H9 (cell line): ENCODE measurements around the gene FGF4. TPM values are rescaled to one million over a fixed set of nuclear protein-coding genes. Genes with fewer than 3 reads are reported as not detected.

Experiments used
- DNase-seq: peaks from one replicate; pipeline ENCODE4 v3.0.0-alpha.2; 2017
- H2AFZ ChIP-seq: one replicate; pipeline ENCODE4 v1.6.1; 2013; ENCODE audit warnings: mild to moderate bottlenecking, low read length, control low read depth, moderate library complexity
- H2AK5ac ChIP-seq: 2 replicates; pipeline ENCODE4 v1.6.1; 2013; ENCODE audit warnings: low read length, control low read depth, mixed read lengths; ENCODE audit not compliant: insufficient read length
- H2BK120ac ChIP-seq: one replicate; pipeline ENCODE4 v1.6.1; 2013; ENCODE audit warnings: low read depth, mild to moderate bottlenecking, low read length, control low read depth, inconsistent platforms; ENCODE audit not compliant: poor library complexity, severe bottlenecking
- H2BK12ac ChIP-seq: 2 replicates; pipeline ENCODE4 v1.6.1; 2013; ENCODE audit warnings: low read length, control low read depth, mixed read lengths, low read depth; ENCODE audit not compliant: insufficient read length
- H2BK15ac ChIP-seq: 2 replicates; pipeline ENCODE4 v1.6.1; 2013; ENCODE audit warnings: low read depth, low read length, control low read depth
- H2BK20ac ChIP-seq: one replicate; pipeline ENCODE4 v1.6.1; 2013; ENCODE audit warnings: low read depth, mild to moderate bottlenecking, low read length, control low read depth, inconsistent platforms; ENCODE audit not compliant: poor library complexity, severe bottlenecking
- H2BK5ac ChIP-seq: 2 replicates; pipeline ENCODE4 v1.6.1; 2013; ENCODE audit warnings: low read length, control low read depth, mixed read lengths; ENCODE audit not compliant: insufficient read length
- H3K14ac ChIP-seq: 2 replicates; pipeline ENCODE4 v1.6.1; 2013; ENCODE audit warnings: low read length, control low read depth; ENCODE audit not compliant: insufficient read depth
- H3K18ac ChIP-seq: 2 replicates; pipeline ENCODE4 v1.6.1; 2013; ENCODE audit warnings: low read depth, mild to moderate bottlenecking, mixed read lengths, low read length, control low read depth; ENCODE audit not compliant: insufficient read length
- H3K23ac ChIP-seq: 2 replicates; pipeline ENCODE4 v1.6.1; 2013; ENCODE audit warnings: low read length, control low read depth, mixed read lengths, low read depth; ENCODE audit not compliant: insufficient read length
- H3K23me2 ChIP-seq: 2 replicates; pipeline ENCODE4 v1.6.1; 2013; ENCODE audit warnings: low read depth, mild to moderate bottlenecking, mixed read lengths, low read length, control low read depth; ENCODE audit not compliant: insufficient read length, poor library complexity, severe bottlenecking
- H3K27ac ChIP-seq: 2 replicates; pipeline ENCODE4 v1.5.1; 2013; ENCODE audit warnings: low read length, control low read depth, mixed read lengths, low read depth; ENCODE audit not compliant: insufficient read length
- H3K27me3 ChIP-seq: 2 replicates; pipeline ENCODE4 v1.6.1; 2013; ENCODE audit warnings: low read length, control low read depth, inconsistent platforms; ENCODE audit not compliant: insufficient read depth
- H3K4ac ChIP-seq: 2 replicates; pipeline ENCODE4 v1.6.1; 2013; ENCODE audit warnings: low read depth, mild to moderate bottlenecking, control low read depth, inconsistent platforms, low read length, moderate library complexity
- H3K4me1 ChIP-seq: 2 replicates; pipeline ENCODE4 v1.6.1; 2013; ENCODE audit warnings: low read length, control low read depth, inconsistent platforms; ENCODE audit not compliant: insufficient read depth
- H3K4me2 ChIP-seq: 2 replicates; pipeline ENCODE4 v1.6.1; 2013; ENCODE audit warnings: low read length, control low read depth, mixed read lengths; ENCODE audit not compliant: insufficient read length, insufficient read depth
- H3K56ac ChIP-seq: 2 replicates; pipeline ENCODE4 v1.6.1; 2013; ENCODE audit warnings: low read depth, mild to moderate bottlenecking, mixed read lengths, low read length, control low read depth; ENCODE audit not compliant: insufficient read length
- H3K79me1 ChIP-seq: 2 replicates; pipeline ENCODE4 v1.6.1; 2013; ENCODE audit warnings: low read depth, mild to moderate bottlenecking, moderate library complexity, low read length, control low read depth, inconsistent platforms; ENCODE audit not compliant: insufficient read depth, poor library complexity, severe bottlenecking
- H3K79me2 ChIP-seq: 2 replicates; pipeline ENCODE4 v1.6.1; 2013; ENCODE audit warnings: low read length, control low read depth, inconsistent platforms; ENCODE audit not compliant: insufficient read depth
- H3K9ac ChIP-seq: 2 replicates; pipeline ENCODE4 v1.6.1; 2013; ENCODE audit warnings: low read length, control low read depth, mixed read lengths; ENCODE audit not compliant: insufficient read length; ENCODE audit errors: extremely low read depth
- H3K9me3 ChIP-seq: one replicate; pipeline ENCODE4 v1.6.1; 2013; ENCODE audit warnings: low read depth, low read length, inconsistent platforms; ENCODE audit not compliant: control insufficient read depth
- H3T11ph ChIP-seq: one replicate; pipeline ENCODE4 v1.6.1; 2013; ENCODE audit warnings: mild to moderate bottlenecking, low read length, control low read depth, inconsistent platforms
- H4K20me1 ChIP-seq: one replicate; pipeline ENCODE4 v1.6.1; 2013; ENCODE audit not compliant: control insufficient read depth, insufficient read length, insufficient read depth
- H4K5ac ChIP-seq: 2 replicates; pipeline ENCODE4 v1.6.1; 2013; ENCODE audit warnings: low read depth, mild to moderate bottlenecking, mixed read lengths, low read length, control low read depth; ENCODE audit not compliant: insufficient read length
- H4K8ac ChIP-seq: replicated peaks from 2 replicates; pipeline ENCODE4 v1.6.1; 2013; ENCODE audit warnings: low read length, control low read depth, mixed read lengths, low read depth; ENCODE audit not compliant: insufficient read length
- H4K91ac ChIP-seq: 2 replicates; pipeline ENCODE4 v1.6.1; 2013; ENCODE audit warnings: low read depth, mild to moderate bottlenecking, moderate library complexity, mixed read lengths, low read length, control low read depth; ENCODE audit not compliant: insufficient read length
- H3K27ac Mint-ChIP-seq, 3 experiments: 2 replicates in 2 of 3; 3 replicates in 1 of 3; pipeline ENCODE4 v1.8.0; 2020 to 2021; ENCODE audit warnings: mixed read lengths in 3 of 3, mild to moderate bottlenecking in 1 of 3, moderate library complexity in 1 of 3
- H3K27me3 Mint-ChIP-seq: 2 replicates; pipeline ENCODE4 v1.8.0; 2021; ENCODE audit warnings: low read depth, mild to moderate bottlenecking, moderate library complexity, mixed read lengths
- H3K36me3 Mint-ChIP-seq, 3 experiments: 2 replicates in 2 of 3; 3 replicates in 1 of 3; pipeline ENCODE4 v1.8.0; 2020 to 2021; ENCODE audit warnings: low read depth in 3 of 3, mixed read lengths in 3 of 3; ENCODE audit not compliant: insufficient read depth in 1 of 3
- H3K4me1 Mint-ChIP-seq, 2 experiments: 2 replicates each; pipeline ENCODE4 v1.8.0; 2020; ENCODE audit warnings: mixed read lengths in 2 of 2
- H3K4me3 Mint-ChIP-seq, 2 experiments: 2 replicates in 1 of 2; 3 replicates in 1 of 2; pipeline ENCODE4 v1.8.0; 2020 to 2021; ENCODE audit warnings: mild to moderate bottlenecking in 2 of 2, mixed read lengths in 2 of 2, moderate library complexity in 1 of 2
- H3K9me3 Mint-ChIP-seq, 2 experiments: 2 replicates in 1 of 2; 3 replicates in 1 of 2; pipeline ENCODE4 v1.8.0; 2020; ENCODE audit warnings: mild to moderate bottlenecking in 2 of 2, mixed read lengths in 2 of 2, moderate library complexity in 1 of 2
- CTCF ChIP-seq: fragments of 200-600 bp; sonication (generic); conservative IDR thresholded peaks from 3 replicates; pipeline ENCODE4 v1.8.0; 2021; ENCODE audit warnings: antibody characterized with exemption, mild to moderate bottlenecking
- WGBS: extraction: QIAGEN DNeasy Blood & Tissue Kit; methylation state at CpG from one replicate; pipeline ENCODE4 v1.1.7; 2013; ENCODE audit warnings: missing lambda C conversion rate, low lambda C conversion rate, mixed read lengths; ENCODE audit not compliant: insufficient read length; ENCODE audit errors: extremely low coverage; 5-methylcytosine and 5-hydroxymethylcytosine counted together
- total RNA-seq: library from RNA; stranded (reverse); gene quantifications from 2 replicates; pipeline ENCODE4 v1.2.1, GENCODE V29; 2021

FGF4 gene
- total RNA-seq, 1 experiment from 2014 or later, result 0.68 TPM

GRCh38 chr11:69781241-69781640 lies 6.1 kb upstream of the FGF4 start:
- Mint-ChIP-seq H3K4me1 (peaks cover 2 to 4% of the 10 kb centered on the region in 2 experiments; a peak in 2 of 4 replicates), H3K4me3 (no peak overlapping the region), H3K9me3 (no peaks in the 10 kb centered on the region), H3K27me3 (peaks cover 36% of the 10 kb centered on the region), H3K36me3 (no peaks in the 10 kb centered on the region), H3K27ac (no peak overlapping the region)
- H3K4ac ChIP-seq, result no peak overlapping the region
- H3K79me1 ChIP-seq, result no peaks in the 10 kb centered on the region
- no peak overlapping the region for H4K91ac ChIP-seq
- no peak overlapping the region for H2AK5ac ChIP-seq
- no peaks in the 10 kb centered on the region for H3K9me3 ChIP-seq
- H3K23ac ChIP-seq, result no peak overlapping the region
- H3K18ac ChIP-seq, result no peak overlapping the region
- no peak overlapping the region for H2BK15ac ChIP-seq
- H2AFZ ChIP-seq, result no peak overlapping the region
- no peak overlapping the region for H3K4me2 ChIP-seq
- no peak overlapping the region for H3K9ac ChIP-seq
- H4K8ac ChIP-seq, result no peak overlapping the region
- H3K27ac ChIP-seq, result no peak overlapping the region
- H3K56ac ChIP-seq, result no peak overlapping the region
- no peaks in the 10 kb centered on the region for H3K79me2 ChIP-seq
- no peaks in the 10 kb centered on the region for H3K4me1 ChIP-seq
- no CpG with 5 or more reads among the region's 8 CpGs for WGBS
- H2BK5ac ChIP-seq, result no peak overlapping the region
- H2BK20ac ChIP-seq, result no peak overlapping the region
- no peak overlapping the region for H3K14ac ChIP-seq
- no peak overlapping the region for H4K5ac ChIP-seq
- H3T11ph ChIP-seq, result no peak overlapping the region
- H4K20me1 ChIP-seq, result no peaks in the 10 kb centered on the region
- TF ChIP-seq CTCF, result no peak
- no peak for DNase-seq
- no peaks in the 10 kb centered on the region for H3K23me2 ChIP-seq
- H3K27me3 ChIP-seq, result no peaks in the 10 kb centered on the region; the same call in 1 of the 2 replicates
- no peak overlapping the region for H2BK12ac ChIP-seq
- H2BK120ac ChIP-seq, result no peak overlapping the region
